Tibial nerve (tissue), 4 donors: ENCODE data around the gene TLR2.

Experiments used
- EP300 ChIP-seq, 2 donors: sonication (generic); formaldehyde crosslinking; IDR thresholded peaks; one replicate each; pipeline ENCODE4 v1.6.1; 2017; ENCODE audit warnings: antibody characterized with exemption in 2 of 2, mild to moderate bottlenecking in 1 of 2
- TF ChIP-seq, protein P1 (sequence below), 5 experiments: fragments of 200-600 bp in 3 of 5; fragments of 450-650 bp in 2 of 5; sonication (generic) in 3 of 5; IDR thresholded peaks; one replicate each; pipeline ENCODE4 v1.5.1; 2016 to 2019; ENCODE audit warnings: antibody characterized with exemption in 5 of 5, mild to moderate bottlenecking in 3 of 5, moderate library complexity in 2 of 5

GRCh38 chr4:153728660-153729059 is 44.6 kb downstream of the TLR2 start:
- no peak for TF ChIP-seq EP300 (IDR thresholded peaks at IDR 0.05)
- TF ChIP-seq, protein P1, sequence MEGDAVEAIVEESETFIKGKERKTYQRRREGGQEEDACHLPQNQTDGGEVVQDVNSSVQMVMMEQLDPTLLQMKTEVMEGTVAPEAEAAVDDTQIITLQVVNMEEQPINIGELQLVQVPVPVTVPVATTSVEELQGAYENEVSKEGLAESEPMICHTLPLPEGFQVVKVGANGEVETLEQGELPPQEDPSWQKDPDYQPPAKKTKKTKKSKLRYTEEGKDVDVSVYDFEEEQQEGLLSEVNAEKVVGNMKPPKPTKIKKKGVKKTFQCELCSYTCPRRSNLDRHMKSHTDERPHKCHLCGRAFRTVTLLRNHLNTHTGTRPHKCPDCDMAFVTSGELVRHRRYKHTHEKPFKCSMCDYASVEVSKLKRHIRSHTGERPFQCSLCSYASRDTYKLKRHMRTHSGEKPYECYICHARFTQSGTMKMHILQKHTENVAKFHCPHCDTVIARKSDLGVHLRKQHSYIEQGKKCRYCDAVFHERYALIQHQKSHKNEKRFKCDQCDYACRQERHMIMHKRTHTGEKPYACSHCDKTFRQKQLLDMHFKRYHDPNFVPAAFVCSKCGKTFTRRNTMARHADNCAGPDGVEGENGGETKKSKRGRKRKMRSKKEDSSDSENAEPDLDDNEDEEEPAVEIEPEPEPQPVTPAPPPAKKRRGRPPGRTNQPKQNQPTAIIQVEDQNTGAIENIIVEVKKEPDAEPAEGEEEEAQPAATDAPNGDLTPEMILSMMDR (IDR thresholded peaks at IDR 0.05): no peak
